Measurements from ENCODE around the gene FUT7. TPM values are rescaled to one million over a fixed set of nuclear protein-coding genes. Genes with fewer than 3 reads are reported as not detected.

The FUT7 gene
- total RNA-seq, 1 experiment from 2014 or later, result not detected

GRCh38 chr9:137008312-137008711 lies 23.6 kb downstream of the FUT7 start:
- Histone ChIP-seq H3K27ac (ENCODE audit: low read depth, low read length, poor library complexity, severe bottlenecking) (no peak overlapping the region), H3K27me3 (replicated peaks; ENCODE audit: insufficient read depth, low read depth, low read length, poor library complexity) (no peaks in the 10 kb centered on the region), H3K4me3 (ENCODE audit: low read depth, low read length, poor library complexity, severe bottlenecking) (no peak overlapping the region), H3K9me3 (ENCODE audit: low read depth, low read length, poor library complexity, severe bottlenecking) (no peaks in the 10 kb centered on the region), H3K36me3 (ENCODE audit: insufficient read depth, low read length, poor library complexity, severe bottlenecking) (peaks cover 3% of the 10 kb centered on the region), H3K4me1 (ENCODE audit: insufficient read depth, low read length, poor library complexity, severe bottlenecking) (no peaks in the 10 kb centered on the region)
- ChIA-PET CTCF (no interaction called here), POLR2A (ENCODE audit: low non-redundant PET) (no interaction called here)
- no peak for TF ChIP-seq CTCF (conservative IDR thresholded peaks at IDR 0.05; ENCODE audit: low read depth, low read length)
- no peak for TF ChIP-seq EZH2 (IDR thresholded peaks at IDR 0.05; ENCODE audit: borderline replicate concordance, low read depth, low read length, poor library complexity, severe bottlenecking)
- no peak for DNase-seq (ENCODE audit: low spot score)
- intact Hi-C loops (cut with micrococcal nuclease; ENCODE audit: unreplicated experiment), result no loop called here
- no TSS peak for BruUV-seq (replicated peaks)

GRCh38 chr9:137007816-137008270 lies 24.0 kb downstream of the FUT7 start:
- Histone ChIP-seq H3K4me1 (ENCODE audit: insufficient read depth, low read length, poor library complexity, severe bottlenecking) (no peaks in the 10 kb centered on the region), H3K9me3 (ENCODE audit: low read depth, low read length, poor library complexity, severe bottlenecking) (no peaks in the 10 kb centered on the region), H3K36me3 (ENCODE audit: insufficient read depth, low read length, poor library complexity, severe bottlenecking) (peaks cover 3% of the 10 kb centered on the region), H3K4me3 (ENCODE audit: low read depth, low read length, poor library complexity, severe bottlenecking) (no peak overlapping the region), H3K27me3 (replicated peaks; ENCODE audit: insufficient read depth, low read depth, low read length, poor library complexity) (no peaks in the 10 kb centered on the region), H3K27ac (ENCODE audit: low read depth, low read length, poor library complexity, severe bottlenecking) (no peak overlapping the region)
- no peak for DNase-seq (ENCODE audit: low spot score)
- no TSS peak for BruUV-seq (replicated peaks)
- CTCF ChIA-PET, result no interaction called here
- POLR2A ChIA-PET (ENCODE audit: low non-redundant PET), result no interaction called here
- TF ChIP-seq CTCF (conservative IDR thresholded peaks at IDR 0.05; ENCODE audit: low read depth, low read length), result no peak
- TF ChIP-seq EZH2 (IDR thresholded peaks at IDR 0.05; ENCODE audit: borderline replicate concordance, low read depth, low read length, poor library complexity, severe bottlenecking), result no peak
- intact Hi-C loops (cut with micrococcal nuclease; ENCODE audit: unreplicated experiment), result no loop called here

- H3K36me3 ChIP-seq (ENCODE audit: insufficient read depth, low read length, poor library complexity, severe bottlenecking), result peaks cover 3% of the 10 kb centered on the region
- H3K4me1 ChIP-seq (ENCODE audit: insufficient read depth, low read length, poor library complexity, severe bottlenecking), result no peaks in the 10 kb centered on the region
- CTCF ChIA-PET, result no interaction called here
- POLR2A ChIA-PET (ENCODE audit: low non-redundant PET), result no interaction called here
- no peaks in the 10 kb centered on the region for H3K9me3 ChIP-seq (ENCODE audit: low read depth, low read length, poor library complexity, severe bottlenecking)
- DNase-seq (ENCODE audit: low spot score), result no peak
- TF ChIP-seq EZH2 (IDR thresholded peaks at IDR 0.05; ENCODE audit: borderline replicate concordance, low read depth, low read length, poor library complexity, severe bottlenecking) (no peak), CTCF (conservative IDR thresholded peaks at IDR 0.05; ENCODE audit: low read depth, low read length) (no peak)
- intact Hi-C loops (cut with micrococcal nuclease; ENCODE audit: unreplicated experiment), result no loop called here
- H3K27me3 ChIP-seq (replicated peaks; ENCODE audit: insufficient read depth, low read depth, low read length, poor library complexity), result no peaks in the 10 kb centered on the region
- no peak overlapping the region for H3K27ac ChIP-seq (ENCODE audit: low read depth, low read length, poor library complexity, severe bottlenecking)
- BruUV-seq (replicated peaks), result no TSS peak
- no peak overlapping the region for H3K4me3 ChIP-seq (ENCODE audit: low read depth, low read length, poor library complexity, severe bottlenecking)
Observed at GRCh38 chr9:137007108-137007815, 24.6 kb downstream of the FUT7 start.
